GM19239 (cell line): Measurements from ENCODE around the gene NHLRC2.
A peak's percentile ranks its signal among the peaks of the same experiment; 100 is the strongest.
"Not testable (repeated sequence)": the region's sequence is repeated elsewhere in the genome, so short reads cannot be mapped to it uniquely, and the experiment has no call there.

ENCODE experiments used
- DNase-seq: peaks from one replicate; pipeline ENCODE4 v3.0.0; 2011; ENCODE audit warnings: low spot score; ENCODE audit not compliant: insufficient read length
- FAIRE-seq: peaks from 2 replicates; lab custom pipeline; 2011; peaks lifted over from hg19 to GRCh38; lab: Jason Lieb, UNC

Gene NHLRC2, protein sequence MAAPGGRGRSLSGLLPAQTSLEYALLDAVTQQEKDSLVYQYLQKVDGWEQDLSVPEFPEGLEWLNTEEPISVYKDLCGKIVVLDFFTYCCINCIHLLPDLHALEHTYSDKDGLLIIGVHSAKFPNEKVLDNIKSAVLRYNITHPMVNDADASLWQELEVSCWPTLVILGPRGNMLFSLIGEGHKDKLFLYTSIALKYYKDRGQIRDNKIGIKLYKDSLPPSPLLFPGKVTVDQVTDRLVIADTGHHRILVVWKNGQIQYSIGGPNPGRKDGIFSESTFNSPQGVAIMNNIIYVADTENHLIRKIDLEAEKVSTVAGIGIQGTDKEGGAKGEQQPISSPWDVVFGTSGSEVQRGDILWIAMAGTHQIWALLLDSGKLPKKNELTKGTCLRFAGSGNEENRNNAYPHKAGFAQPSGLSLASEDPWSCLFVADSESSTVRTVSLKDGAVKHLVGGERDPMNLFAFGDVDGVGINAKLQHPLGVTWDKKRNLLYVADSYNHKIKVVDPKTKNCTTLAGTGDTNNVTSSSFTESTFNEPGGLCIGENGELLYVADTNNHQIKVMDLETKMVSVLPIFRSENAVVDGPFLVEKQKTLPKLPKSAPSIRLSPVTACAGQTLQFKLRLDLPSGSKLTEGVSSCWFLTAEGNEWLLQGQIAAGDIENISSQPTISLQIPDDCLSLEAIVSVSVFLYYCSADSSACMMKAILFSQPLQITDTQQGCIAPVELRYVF

DNA sequence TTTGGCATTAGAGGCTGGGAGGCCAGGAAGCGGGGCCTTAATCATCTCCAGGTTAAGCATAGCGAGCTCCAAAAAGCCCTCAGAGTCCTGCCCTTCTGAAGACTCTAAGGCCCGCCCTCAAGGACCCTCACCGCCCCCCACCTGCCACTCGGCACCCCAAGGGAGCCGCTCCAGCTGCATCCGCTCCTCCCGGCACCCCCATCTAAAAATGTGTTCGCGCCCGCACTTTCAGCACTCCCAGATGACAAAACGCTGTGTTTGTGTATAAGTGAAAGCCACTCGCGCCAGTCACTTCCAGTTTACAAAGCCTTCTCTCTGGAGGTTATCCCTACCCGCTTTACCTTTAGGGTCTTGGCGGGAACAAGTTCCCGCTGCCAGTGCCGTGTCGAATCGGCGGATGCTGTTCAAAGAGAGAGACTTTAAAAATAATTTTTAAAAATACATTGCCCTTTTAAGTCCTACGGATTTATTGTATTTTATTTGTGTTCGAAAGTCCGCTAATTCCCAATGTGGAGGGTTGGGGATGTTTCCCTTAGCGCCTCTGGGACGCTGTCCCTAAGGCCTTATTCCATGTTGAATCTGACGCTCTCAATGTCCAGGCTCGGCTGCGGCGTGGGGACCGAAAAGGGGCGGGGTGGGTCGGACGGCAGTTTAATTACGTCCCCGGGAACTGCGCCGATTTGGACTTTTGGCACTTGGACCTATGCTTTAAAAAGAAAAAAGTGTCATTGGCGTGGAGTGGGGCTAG is at the start of gene NHLRC2, which contains the start of gene DCLRE1A:
Gene NHLRC2, plus strand, starts transcription at position 649 of the 748 bp plus-strand sequence. CDS start 212 bp downstream, outside the sequence.
Gene DCLRE1A, minus strand, starts transcription at position 70 of the 748 bp plus-strand sequence. CDS start 900 bp downstream, outside the sequence.
- DNase-seq (no peak), FAIRE-seq (peak; percentile 96)

- DNase-seq (no peak), FAIRE-seq (no peak)
Observed at GRCh38 chr10:113806503-113806902, 48.0 kb upstream of the NHLRC2 start.

DNA sequence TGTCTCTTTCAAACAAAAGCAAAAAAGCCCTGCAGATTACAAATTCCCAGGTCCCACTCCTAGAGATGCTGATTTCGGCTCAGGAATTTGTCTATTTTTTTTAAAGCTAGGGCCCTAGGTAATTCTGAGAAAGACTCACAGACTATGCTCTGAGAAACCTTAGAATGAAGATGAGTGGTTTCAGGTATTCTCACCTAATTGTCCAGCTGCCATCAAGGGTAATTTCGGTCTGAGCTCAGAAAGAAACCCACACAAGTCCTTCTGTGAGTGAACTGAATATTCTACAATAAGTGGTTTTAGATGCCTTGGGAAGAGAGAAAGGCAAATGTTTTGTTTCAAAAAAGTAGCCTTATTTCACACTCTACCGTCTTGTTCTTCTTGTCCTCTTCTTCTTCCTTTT is 46.3 kb upstream of the NHLRC2 start:
- FAIRE-seq (no peak), DNase-seq (no peak)

DNA sequence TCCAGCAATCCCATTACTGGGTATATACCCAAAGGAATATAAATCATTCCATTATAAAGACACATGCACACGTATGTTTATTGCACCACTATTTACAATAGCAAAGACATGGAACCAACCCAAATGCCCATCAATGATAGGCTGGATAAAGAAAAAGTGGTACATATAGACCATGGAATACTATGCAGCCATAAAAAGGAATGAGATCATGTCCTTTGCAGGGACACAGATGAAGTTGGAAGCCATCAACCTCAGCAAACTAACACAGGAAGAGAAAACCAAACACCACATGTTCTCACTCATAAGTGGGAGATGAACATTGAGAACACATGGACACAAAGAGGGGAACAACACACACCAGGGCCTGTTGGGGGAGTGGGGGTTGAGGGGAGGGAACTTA is 39.8 kb upstream of the NHLRC2 start:
- FAIRE-seq = not testable (repeated sequence)

DNA sequence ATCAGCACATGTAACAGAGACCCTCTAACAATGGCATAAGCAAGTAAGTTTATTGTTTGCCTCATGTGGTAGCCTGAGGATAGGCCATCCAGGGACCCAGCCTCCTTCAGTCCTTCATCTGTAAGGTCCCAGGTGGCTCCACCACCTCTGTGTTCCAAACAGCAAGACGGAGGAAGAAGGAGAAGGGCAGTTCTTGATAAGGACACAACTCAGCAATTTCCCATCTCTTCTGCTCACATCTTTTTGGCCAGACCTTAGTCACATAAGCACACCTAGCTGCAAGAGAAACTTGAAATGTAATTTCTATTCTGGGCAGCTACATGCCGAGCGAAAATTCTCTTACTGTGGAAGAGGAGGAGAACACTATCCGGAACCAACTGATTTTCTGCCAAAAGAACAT is 34.5 kb upstream of the NHLRC2 start:
- DNase-seq (no peak), FAIRE-seq (no peak)

More for the DNA sequence above, 39.8 kb upstream of the NHLRC2 start:
- not testable (repeated sequence) for DNase-seq

- DNase-seq = no peak
- FAIRE-seq = no peak
Observed at GRCh38 chr10:113820507-113820906, 34.0 kb upstream of the NHLRC2 start.

GRCh38 chr10:113821306-113821705 is 33.2 kb upstream of the NHLRC2 start:
- FAIRE-seq, DNase-seq: not testable (repeated sequence)

DNA sequence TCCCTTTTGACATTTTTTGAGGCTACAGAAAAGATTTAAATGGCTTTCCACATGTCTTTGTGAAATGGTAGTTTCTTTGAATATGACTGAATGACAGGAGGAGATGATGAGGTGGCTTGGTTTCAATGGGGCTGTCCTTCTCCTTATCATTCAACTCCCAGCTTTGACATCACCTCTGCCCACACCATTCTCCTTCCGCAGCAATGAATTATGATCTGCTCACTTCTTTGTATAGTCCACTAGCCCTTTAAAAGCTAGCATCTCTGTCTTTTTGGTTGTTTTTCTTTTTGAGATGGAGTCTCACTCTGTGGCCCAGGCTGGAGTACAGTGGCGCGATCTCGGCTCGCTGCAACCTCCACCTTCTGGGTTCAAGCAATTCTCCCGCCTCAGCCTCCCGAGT is 32.3 kb upstream of the NHLRC2 start:
- FAIRE-seq = no peak
- DNase-seq = no peak

DNA sequence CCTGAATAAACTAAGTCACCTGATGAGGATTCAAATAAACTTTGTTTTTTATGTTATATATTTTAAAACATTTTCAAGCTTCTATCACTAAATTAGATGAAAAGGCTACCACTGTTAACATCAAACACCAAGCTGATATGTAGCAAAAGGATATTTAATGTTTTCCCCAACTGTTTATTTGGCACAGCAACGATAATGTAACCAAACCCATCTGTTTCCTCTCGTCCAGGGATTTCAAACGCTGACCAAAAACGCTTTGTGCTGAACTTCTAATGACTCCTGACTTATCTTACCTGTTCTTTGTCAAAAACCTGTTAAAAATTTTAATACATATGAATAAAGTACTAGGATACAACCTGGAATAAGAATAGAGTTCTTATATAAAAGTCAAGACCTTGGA is 31.1 kb upstream of the NHLRC2 start:
- FAIRE-seq (no peak), DNase-seq (no peak)

DNA sequence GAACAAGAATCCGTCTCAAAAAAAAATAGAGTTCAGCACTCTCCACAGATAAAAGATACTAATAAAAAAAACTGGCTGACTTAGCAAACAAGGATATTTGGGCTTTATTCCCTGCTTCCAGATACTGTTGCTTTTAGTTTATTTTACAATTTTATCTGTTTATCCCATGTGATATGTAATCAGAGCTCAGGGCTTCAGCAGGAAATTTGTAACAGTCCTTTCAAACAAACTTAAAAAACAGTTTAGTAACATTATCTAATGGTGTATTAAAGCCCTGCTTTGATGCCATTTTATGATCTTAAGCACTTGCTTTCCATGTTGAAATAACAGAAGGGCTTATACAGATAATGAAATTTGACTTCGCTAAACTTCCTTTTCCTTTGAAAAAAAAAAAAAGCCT is 28.7 kb upstream of the NHLRC2 start:
- DNase-seq = no peak
- no peak for FAIRE-seq

- not testable (repeated sequence) for DNase-seq, FAIRE-seq
Observed at GRCh38 chr10:113828567-113828966, 25.9 kb upstream of the NHLRC2 start.

DNA sequence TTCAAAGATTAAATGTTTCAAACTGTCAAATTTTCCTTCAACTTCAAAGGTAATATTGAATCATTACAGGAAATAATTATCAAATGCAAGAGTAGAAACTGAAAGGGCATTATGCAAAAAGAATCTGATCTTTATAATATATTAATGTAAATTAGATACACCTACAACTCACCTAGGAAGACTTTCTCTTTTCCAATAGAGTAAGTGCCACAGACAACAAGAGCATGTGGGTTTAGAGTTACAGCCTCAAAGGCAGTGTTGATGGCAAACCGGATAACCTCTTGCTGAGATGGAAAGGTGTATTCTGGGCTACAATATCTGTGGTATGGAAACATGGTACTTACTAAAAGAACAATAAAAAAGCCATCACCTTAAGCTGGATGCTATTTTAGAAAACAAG is 12.3 kb upstream of the NHLRC2 start:
- FAIRE-seq = peak; percentile 49
- DNase-seq = no peak

GRCh38 chr10:113843972-113844485 is 10.4 kb upstream of the NHLRC2 start:
- FAIRE-seq (peak; percentile 61), DNase-seq (no peak)

DNA sequence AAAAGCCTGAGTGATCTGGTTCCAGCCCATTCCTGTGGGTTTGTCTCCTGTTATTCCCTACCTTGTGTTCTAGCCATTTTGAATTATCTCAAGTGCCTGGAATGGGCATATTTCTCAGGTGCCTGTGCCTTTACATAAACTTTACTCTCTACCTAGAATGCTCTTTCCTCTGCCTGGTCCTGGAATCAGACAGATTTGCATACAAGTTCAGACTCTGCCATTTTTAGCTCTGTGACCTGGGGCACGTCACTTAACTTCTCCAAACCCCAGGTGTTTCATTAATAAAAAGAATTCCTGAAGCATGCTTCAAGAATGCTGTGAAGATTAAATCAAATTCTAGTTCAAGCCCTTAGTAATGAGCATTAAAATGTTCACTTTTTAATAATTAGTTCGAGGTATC is 8.4 kb upstream of the NHLRC2 start:
- FAIRE-seq = peak; percentile 76
- DNase-seq = no peak

- FAIRE-seq (no peak), DNase-seq (no peak)
Observed at GRCh38 chr10:113849140-113849803, 5.2 kb upstream of the NHLRC2 start.

- no peak for DNase-seq
Observed at GRCh38 chr10:113849946-113850345, 4.5 kb upstream of the NHLRC2 start.

DNA sequence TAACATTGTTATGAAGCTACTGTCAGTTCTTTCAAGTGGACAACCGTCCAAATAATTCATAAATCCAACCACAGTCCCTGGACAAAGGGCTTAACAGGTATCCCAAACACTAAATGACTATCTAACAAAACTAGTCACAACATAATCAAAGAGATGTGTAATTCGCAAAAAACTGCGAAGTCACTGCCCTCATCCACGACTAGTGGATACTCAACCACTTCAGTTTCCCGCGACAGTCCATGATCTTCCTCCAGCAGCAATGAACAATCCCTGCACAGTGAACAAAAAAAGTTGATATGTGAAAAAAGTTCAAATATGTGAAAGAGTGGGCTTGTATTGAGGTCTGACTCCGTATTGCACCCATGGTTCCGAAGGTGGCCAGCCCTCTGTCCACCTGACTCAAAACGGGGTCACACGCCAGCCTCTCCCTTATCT is 866 bp upstream of the NHLRC2 start:
- no peak for FAIRE-seq
- DNase-seq = no peak

More at GRCh38 chr10:113849946-113850345, 4.5 kb upstream of the NHLRC2 start:
- FAIRE-seq = no peak

DNA sequence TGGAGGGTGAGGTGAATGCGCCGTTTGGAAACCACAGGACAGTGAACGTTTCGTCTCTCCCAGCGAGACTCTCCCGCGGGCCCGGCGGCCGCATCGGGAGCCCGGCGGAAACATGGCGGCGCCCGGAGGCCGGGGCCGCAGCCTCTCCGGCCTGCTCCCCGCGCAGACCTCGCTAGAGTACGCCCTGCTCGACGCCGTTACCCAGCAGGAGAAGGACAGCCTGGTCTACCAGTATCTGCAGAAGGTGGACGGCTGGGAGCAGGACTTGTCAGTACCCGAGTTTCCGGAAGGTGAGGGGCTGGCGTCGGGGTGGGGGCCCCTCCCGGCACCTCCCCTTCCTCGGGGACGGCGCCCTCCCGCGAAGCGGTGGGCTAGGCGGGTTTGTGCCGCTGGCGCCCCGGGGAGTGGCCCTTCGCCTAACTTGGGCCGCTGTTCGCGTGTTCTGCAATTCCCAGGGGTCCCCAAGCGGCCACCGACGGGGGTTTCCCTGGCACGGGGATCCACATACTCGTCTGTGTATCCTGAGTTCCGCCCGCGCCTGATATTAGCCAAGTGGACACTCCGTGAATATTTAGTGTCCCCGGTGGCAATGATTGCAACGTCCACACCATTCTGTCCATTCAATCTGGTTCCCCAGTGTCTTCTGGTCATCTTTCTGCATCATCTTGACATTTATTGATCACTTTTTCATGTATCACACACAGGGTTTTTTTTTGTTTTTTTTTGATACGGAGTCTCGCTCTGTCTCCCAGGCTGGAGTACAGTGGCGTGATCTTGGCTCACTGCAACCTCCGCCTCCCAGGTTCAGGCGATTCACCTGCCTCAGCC is 514 bp downstream of the NHLRC2 start:
- FAIRE-seq (peak; percentile 47), DNase-seq (no peak)

DNA sequence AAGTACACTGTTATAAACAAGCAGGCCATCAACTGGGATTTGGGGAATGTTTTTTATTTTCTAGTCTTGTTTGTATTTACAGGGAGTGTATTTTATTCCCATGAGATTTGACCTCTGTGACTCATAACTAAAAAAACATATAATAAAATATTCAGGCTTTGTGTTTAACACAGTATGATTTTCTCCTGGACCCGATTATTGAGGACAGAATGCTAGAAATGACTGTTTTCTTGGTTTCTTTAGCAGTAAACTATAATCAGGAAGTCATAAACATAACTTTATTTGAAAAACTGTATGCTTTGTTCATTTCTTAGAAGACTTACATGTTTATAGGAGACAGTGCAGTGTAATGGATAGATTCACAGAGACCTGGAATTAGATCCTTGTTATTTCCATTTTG is 2.1 kb downstream of the NHLRC2 start:
- no peak for DNase-seq
- FAIRE-seq = peak; percentile 48
